IMR-90 (cell line): Measurements from ENCODE around the gene URM1.

Source experiments
- BHLHE40 ChIP-seq: fragments of 150-350 bp; IDR thresholded peaks from 2 replicates; pipeline ENCODE4 v1.6.1; 2016; ENCODE audit warnings: mild to moderate bottlenecking, low read depth, low read length
- CTCF ChIP-seq: conservative IDR thresholded peaks from 2 replicates; pipeline ENCODE4 v1.5.1; 2012; ENCODE audit warnings: mild to moderate bottlenecking, low read depth, low read length, improper control_type of control experiment
- MAFK ChIP-seq: IDR thresholded peaks from 2 replicates; pipeline ENCODE4 v1.6.1; 2012; ENCODE audit warnings: low read depth, low read length, improper control_type of control experiment
- POLR2A ChIP-seq: IDR thresholded peaks from 2 replicates; pipeline ENCODE4 v1.6.1; 2012; ENCODE audit warnings: mild to moderate bottlenecking, low read depth, low read length

- TF ChIP-seq BHLHE40 (no peak), CTCF (no peak), POLR2A (no peak), MAFK (no peak)
Measured at GRCh38 chr9:128390813-128391711, 19.9 kb downstream of the URM1 start.
